Neural crest cell (in vitro differentiated cells): ENCODE measurements around the gene RNF135. TPM values are rescaled to one million over a fixed set of nuclear protein-coding genes. Genes with fewer than 3 reads are reported as not detected.
"Not testable (repeated sequence)": the region's sequence is repeated elsewhere in the genome, so short reads cannot be mapped to it uniquely, and the experiment has no call there.

ENCODE experiments used
- DNase-seq: peaks from one replicate; pipeline ENCODE4 v3.0.0; 2021; ENCODE audit warnings: low read depth, mixed read lengths, low spot score
- H3K27ac Mint-ChIP-seq: one replicate; pipeline ENCODE4 v1.8.0; 2021; ENCODE audit warnings: mild to moderate bottlenecking, mixed read lengths; ENCODE audit not compliant: unreplicated experiment
- H3K27me3 Mint-ChIP-seq: 2 replicates; pipeline ENCODE4 v1.8.0; 2021; ENCODE audit warnings: low read depth, mild to moderate bottlenecking, mixed read lengths
- H3K36me3 Mint-ChIP-seq: 2 replicates; pipeline ENCODE4 v1.8.0; 2021; ENCODE audit warnings: low read depth, mild to moderate bottlenecking, mixed read lengths
- H3K4me1 Mint-ChIP-seq: 2 replicates; pipeline ENCODE4 v1.8.0; 2021; ENCODE audit warnings: mixed read lengths
- H3K4me3 Mint-ChIP-seq: one replicate; pipeline ENCODE4 v1.8.0; 2021; ENCODE audit warnings: mild to moderate bottlenecking, mixed read lengths
- H3K9me3 Mint-ChIP-seq: 2 replicates; pipeline ENCODE4 v1.8.0; 2021; ENCODE audit warnings: mixed read lengths
- CTCF ChIP-seq: fragments of 200-600 bp; sonication (generic); conservative IDR thresholded peaks from 2 replicates; pipeline ENCODE4 v1.5.0; 2021; ENCODE audit warnings: antibody characterized with exemption, mild to moderate bottlenecking
- total RNA-seq: library from RNA; stranded (reverse); gene quantifications from 2 replicates; pipeline ENCODE4 v1.2.1, GENCODE V29; 2021

The RNF135 gene
- total RNA-seq, 1 donor from 2014 or later, result 5.9 TPM

- H3K27me3 Mint-ChIP-seq, result no peaks in the 10 kb centered on the region
- H3K36me3 Mint-ChIP-seq, result no peaks in the 10 kb centered on the region
- H3K4me1 Mint-ChIP-seq, result peaks cover 15% of the 10 kb centered on the region
- no peak overlapping the region for H3K27ac Mint-ChIP-seq
- H3K4me3 Mint-ChIP-seq, result no peak overlapping the region
- no peak for DNase-seq
- TF ChIP-seq CTCF, result no peak
- H3K9me3 Mint-ChIP-seq, result no peaks in the 10 kb centered on the region
These were observed 12.7 kb upstream of the RNF135 start for GRCh38 chr17:30958187-30958586.

- DNase-seq, result no peak
- Mint-ChIP-seq H3K4me3 (no peak overlapping the region), H3K27ac (no peak overlapping the region)
These were observed 9.3 kb upstream of the RNF135 start for GRCh38 chr17:30961209-30962188.

GRCh38 chr17:30964312-30964711 is 6.5 kb upstream of the RNF135 start:
- not testable (repeated sequence) for H3K27me3 Mint-ChIP-seq, H3K27ac Mint-ChIP-seq, H3K4me3 Mint-ChIP-seq, DNase-seq, H3K4me1 Mint-ChIP-seq, H3K36me3 Mint-ChIP-seq, H3K9me3 Mint-ChIP-seq

More at GRCh38 chr17:30961209-30962188, 9.3 kb upstream of the RNF135 start:
- H3K36me3 Mint-ChIP-seq, result no peaks in the 10 kb centered on the region
- H3K4me1 Mint-ChIP-seq, result peaks cover 9% of the 10 kb centered on the region
- H3K9me3 Mint-ChIP-seq, result no peaks in the 10 kb centered on the region
- TF ChIP-seq CTCF, result no peak
- H3K27me3 Mint-ChIP-seq, result no peaks in the 10 kb centered on the region

- TF ChIP-seq CTCF, result no peak
- peaks cover 8% of the 10 kb centered on the region for H3K4me1 Mint-ChIP-seq
- H3K36me3 Mint-ChIP-seq, result no peaks in the 10 kb centered on the region
- H3K9me3 Mint-ChIP-seq, result no peaks in the 10 kb centered on the region
- H3K27ac Mint-ChIP-seq, result no peak overlapping the region
- DNase-seq, result no peak
- H3K27me3 Mint-ChIP-seq, result no peaks in the 10 kb centered on the region
- H3K4me3 Mint-ChIP-seq, result no peak overlapping the region
These were observed 6.0 kb upstream of the RNF135 start for GRCh38 chr17:30964876-30965275.

- H3K4me3 Mint-ChIP-seq, result peak overlapping the region; percentile 38
- TF ChIP-seq CTCF, result no peak
- no peaks in the 10 kb centered on the region for H3K36me3 Mint-ChIP-seq
- DNase-seq, result no peak
- no peaks in the 10 kb centered on the region for H3K27me3 Mint-ChIP-seq
- H3K9me3 Mint-ChIP-seq, result no peaks in the 10 kb centered on the region
- no peak overlapping the region for H3K27ac Mint-ChIP-seq
- peaks cover 17% of the 10 kb centered on the region for H3K4me1 Mint-ChIP-seq
These were observed 5.2 kb upstream of the RNF135 start for GRCh38 chr17:30965686-30966085.

- DNase-seq, H3K36me3 Mint-ChIP-seq, H3K4me3 Mint-ChIP-seq, H3K9me3 Mint-ChIP-seq, H3K27me3 Mint-ChIP-seq, H3K27ac Mint-ChIP-seq: not testable (repeated sequence)
- H3K4me1 Mint-ChIP-seq, result peaks cover 28% of the 10 kb centered on the region
These were observed 2.9 kb upstream of the RNF135 start for GRCh38 chr17:30967911-30968310.
